ENCODE measurements around the gene TST.

Gene TST

GRCh38 chr22:37053310-37054055 lies 34.2 kb upstream of the TST start:
- DNase-seq (ENCODE audit: low read depth), result no peak

- no peak for DNase-seq (ENCODE audit: low read depth)
Observed at GRCh38 chr22:37052386-37053309, 33.4 kb upstream of the TST start.

GRCh38 chr22:37051391-37052385 lies 32.4 kb upstream of the TST start, which contains the start of gene KCTD17:
TSS of gene KCTD17 (plus strand) at chr22:37051742. CDS start at chr22:37051761, 19 bp downstream.
- peak; percentile 60 for DNase-seq (ENCODE audit: low read depth)

- DNase-seq (ENCODE audit: low read depth), result no peak
Observed at GRCh38 chr22:37050913-37051312, 31.7 kb upstream of the TST start.

GRCh38 chr22:37049224-37049623 lies 30.0 kb upstream of the TST start:
- DNase-seq (ENCODE audit: low read depth), result no peak

GRCh38 chr22:37048133-37048532 lies 28.9 kb upstream of the TST start:
- no peak for DNase-seq (ENCODE audit: low read depth)

- DNase-seq (ENCODE audit: low read depth), result no peak
Observed at GRCh38 chr22:37047006-37047405, 27.8 kb upstream of the TST start.

- DNase-seq (ENCODE audit: low read depth), result no peak
Observed at GRCh38 chr22:37046589-37046988, 27.3 kb upstream of the TST start.

- DNase-seq (ENCODE audit: low read depth), result no peak
Observed at GRCh38 chr22:37045958-37046357, 26.7 kb upstream of the TST start.

- DNase-seq (ENCODE audit: low read depth), result no peak
Observed at GRCh38 chr22:37044634-37045625, 25.7 kb upstream of the TST start.

- no peak for DNase-seq (ENCODE audit: low read depth)
Observed at GRCh38 chr22:37043828-37044538, 24.7 kb upstream of the TST start.

GRCh38 chr22:37043209-37043827 lies 24.1 kb upstream of the TST start:
- DNase-seq (ENCODE audit: low read depth), result no peak

GRCh38 chr22:37039466-37039865 lies 20.2 kb upstream of the TST start:
- DNase-seq (ENCODE audit: low read depth), result no peak

- DNase-seq (ENCODE audit: low read depth), result no peak
Observed at GRCh38 chr22:37037669-37038068, 18.4 kb upstream of the TST start.

- no peak for DNase-seq (ENCODE audit: low read depth)
Observed at GRCh38 chr22:37036655-37037377, 17.6 kb upstream of the TST start.

GRCh38 chr22:37033605-37034430 lies 14.6 kb upstream of the TST start:
- DNase-seq (ENCODE audit: low read depth), result no peak

GRCh38 chr22:37032535-37033460 lies 13.6 kb upstream of the TST start:
- DNase-seq (ENCODE audit: low read depth), result no peak
